ENCODE measurements around the gene VCAM1. TPM values are rescaled to one million over a fixed set of nuclear protein-coding genes. Genes with fewer than 3 reads are reported as not detected.

Gene VCAM1
- total RNA-seq, 1 donor from 2014 or later, result 1.0 TPM

- ATAC-seq, result no peak
Measured at GRCh38 chr1:100782473-100783039, 63.0 kb downstream of the VCAM1 start.

DNA sequence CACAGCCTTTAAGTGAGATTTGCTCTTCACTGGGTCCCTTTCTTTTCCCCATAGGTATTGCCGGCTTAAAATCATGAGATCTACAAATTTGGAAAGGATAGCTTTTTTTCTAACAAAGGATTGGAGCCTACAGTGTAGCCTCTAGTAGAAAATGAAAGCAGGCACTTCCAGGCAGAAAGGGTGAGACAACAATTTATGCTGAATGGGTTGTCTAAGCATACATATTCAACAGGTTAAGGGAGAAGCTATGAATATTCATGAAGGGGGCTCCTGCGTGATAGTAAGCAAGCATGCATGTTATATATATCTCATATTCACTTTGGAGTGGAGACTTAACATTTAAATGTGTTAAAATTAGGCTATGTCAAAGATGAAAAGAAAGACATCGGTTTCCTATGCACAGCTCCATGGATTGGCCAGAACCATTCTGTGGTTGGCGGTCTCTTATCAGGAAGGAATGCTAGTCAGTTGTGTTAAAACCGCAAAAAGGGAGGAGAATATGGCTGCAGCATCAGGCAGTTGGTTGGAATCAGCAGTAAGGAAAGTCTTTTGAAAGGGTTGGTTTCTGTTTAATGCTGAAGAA lies 66.0 kb downstream of the VCAM1 start:
- no peak for ATAC-seq

GRCh38 chr1:100786870-100787269 lies 67.3 kb downstream of the VCAM1 start:
- no peak for ATAC-seq

Other genes with a start within 250 kb of the VCAM1 start
- not detected for gene GPR88, start 181.6 kb upstream of the VCAM1 start, total RNA-seq
- 2.3 TPM for gene EXTL2, start 175.1 kb downstream of the VCAM1 start, total RNA-seq
- 15.9 TPM for gene SLC30A7, start 176.3 kb downstream of the VCAM1 start, total RNA-seq